ENCODE data around the gene CSHL1.

Gene CSHL1

GRCh38 chr17:63930951-63931575 is 20.0 kb upstream of the CSHL1 start:
- no peak for TF ChIP-seq CTCF (IDR thresholded peaks at IDR 0.05; ENCODE audit: poor library complexity, severe bottlenecking)
- H3K4me1 ChIP-seq (ENCODE audit: insufficient read depth, poor library complexity, severe bottlenecking), result no peaks in the 10 kb centered on the region
- H3K36me3 ChIP-seq (ENCODE audit: low read depth), result no peaks in the 10 kb centered on the region
- H3K9me3 ChIP-seq (ENCODE audit: severe bottlenecking), result no peaks in the 10 kb centered on the region
- ATAC-seq (ENCODE audit: low read depth) (peak; percentile 37; the same call in 1 of the 3 replicates), DNase-seq (ENCODE audit: low spot score) (peak; percentile 67)
- no peaks in the 10 kb centered on the region for H3K27me3 ChIP-seq (ENCODE audit: insufficient read depth, poor library complexity, severe bottlenecking)
- no peak overlapping the region for H3K27ac ChIP-seq (ENCODE audit: poor library complexity, severe bottlenecking)
- no peak overlapping the region for H3K4me3 ChIP-seq (ENCODE audit: severe bottlenecking)

DNA sequence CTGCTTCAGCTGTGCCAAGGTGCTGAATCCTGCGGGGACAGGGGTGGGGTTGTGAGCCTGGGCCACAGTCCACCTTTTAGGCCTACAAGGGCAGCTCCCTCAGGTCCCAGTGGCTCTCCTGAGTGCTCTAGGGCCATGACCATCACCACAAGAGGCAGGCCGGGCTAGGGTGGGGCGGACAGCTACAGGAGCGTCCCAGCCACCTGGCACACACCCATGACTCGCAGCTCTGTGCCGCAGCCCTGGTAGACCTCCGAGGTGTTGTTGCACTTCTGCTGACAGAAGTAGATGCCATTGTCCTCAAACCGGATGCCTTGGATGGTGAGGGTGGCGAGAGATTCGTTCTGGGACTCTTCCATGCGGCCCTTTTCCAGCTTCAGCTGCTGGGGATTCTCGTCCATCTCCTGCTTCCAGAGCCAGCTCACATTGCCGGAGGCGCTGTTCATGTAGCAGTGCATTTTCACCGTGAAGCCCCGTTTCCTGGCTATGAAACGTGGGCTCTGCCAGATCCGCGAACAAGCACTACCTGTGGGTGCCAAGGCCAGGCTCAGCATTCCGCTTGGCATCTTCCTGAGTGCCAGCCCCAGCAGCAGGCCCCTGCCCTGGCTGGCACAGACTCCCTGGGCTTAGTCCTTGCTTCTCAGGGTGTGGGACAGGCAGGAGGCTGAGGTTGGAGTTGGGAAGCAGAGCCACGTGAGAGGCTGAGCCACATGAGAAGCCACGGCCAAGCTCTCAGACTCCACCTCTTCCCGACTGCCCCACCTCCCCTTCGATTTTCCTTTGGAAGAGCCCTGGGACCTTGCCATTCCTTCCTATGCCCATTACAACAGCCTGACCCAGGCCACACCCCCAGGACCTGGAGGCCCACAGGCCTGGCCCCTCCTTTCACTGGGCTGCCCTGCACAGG is 19.1 kb upstream of the CSHL1 start:
- TF ChIP-seq CTCF (IDR thresholded peaks at IDR 0.05; ENCODE audit: poor library complexity, severe bottlenecking), result no peak
- Histone ChIP-seq H3K27me3 (ENCODE audit: insufficient read depth, poor library complexity, severe bottlenecking) (no peaks in the 10 kb centered on the region), H3K4me3 (ENCODE audit: severe bottlenecking) (no peak overlapping the region), H3K27ac (ENCODE audit: poor library complexity, severe bottlenecking) (no peak overlapping the region), H3K9me3 (ENCODE audit: severe bottlenecking) (no peaks in the 10 kb centered on the region), H3K36me3 (ENCODE audit: low read depth) (no peaks in the 10 kb centered on the region), H3K4me1 (ENCODE audit: insufficient read depth, poor library complexity, severe bottlenecking) (no peaks in the 10 kb centered on the region)
- ATAC-seq (ENCODE audit: low read depth) (peak; percentile 28; the same call in 2 of the 3 replicates), DNase-seq (ENCODE audit: low spot score) (no peak)

- H3K9me3 ChIP-seq (ENCODE audit: severe bottlenecking), result no peaks in the 10 kb centered on the region
- H3K27ac ChIP-seq (ENCODE audit: poor library complexity, severe bottlenecking), result no peak overlapping the region
- H3K4me3 ChIP-seq (ENCODE audit: severe bottlenecking), result no peak overlapping the region
- no peak for TF ChIP-seq CTCF (IDR thresholded peaks at IDR 0.05; ENCODE audit: poor library complexity, severe bottlenecking)
- no peaks in the 10 kb centered on the region for H3K27me3 ChIP-seq (ENCODE audit: insufficient read depth, poor library complexity, severe bottlenecking)
- ATAC-seq (ENCODE audit: low read depth) (no peak), DNase-seq (ENCODE audit: low spot score) (no peak)
- H3K36me3 ChIP-seq (ENCODE audit: low read depth), result no peaks in the 10 kb centered on the region
- H3K4me1 ChIP-seq (ENCODE audit: insufficient read depth, poor library complexity, severe bottlenecking), result no peaks in the 10 kb centered on the region
Observed at GRCh38 chr17:63928966-63929695, 18.1 kb upstream of the CSHL1 start.

DNA sequence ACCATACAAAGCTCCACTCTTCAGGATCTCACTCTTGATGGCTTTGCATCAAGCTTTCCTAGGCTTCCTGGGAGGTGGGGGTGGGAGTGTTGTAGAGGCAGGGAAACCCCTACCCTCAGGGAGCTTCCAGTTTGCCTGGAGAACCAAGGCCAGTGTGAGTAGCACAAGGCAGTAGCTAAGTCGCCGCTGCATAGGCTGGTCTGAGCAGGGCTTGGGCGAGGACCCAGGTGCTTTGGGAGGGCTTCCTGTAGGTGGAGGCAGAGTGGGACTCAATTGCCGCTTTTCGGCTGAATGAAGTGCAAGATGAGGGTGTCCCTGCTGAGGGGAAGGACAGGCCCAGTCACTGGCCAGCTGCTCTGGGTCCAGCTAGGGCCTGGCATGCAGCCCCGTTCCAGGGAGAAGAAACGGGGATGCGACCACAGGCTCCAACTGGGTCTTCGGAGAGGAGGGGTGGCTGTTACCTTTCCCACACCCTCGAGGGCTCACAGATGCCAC is 17.2 kb upstream of the CSHL1 start:
- DNase-seq (ENCODE audit: low spot score) (no peak), ATAC-seq (ENCODE audit: low read depth) (no peak)
- no peak overlapping the region for H3K27ac ChIP-seq (ENCODE audit: poor library complexity, severe bottlenecking)
- H3K4me1 ChIP-seq (ENCODE audit: insufficient read depth, poor library complexity, severe bottlenecking), result no peaks in the 10 kb centered on the region
- H3K27me3 ChIP-seq (ENCODE audit: insufficient read depth, poor library complexity, severe bottlenecking), result no peaks in the 10 kb centered on the region
- TF ChIP-seq CTCF (IDR thresholded peaks at IDR 0.05; ENCODE audit: poor library complexity, severe bottlenecking), result no peak
- H3K36me3 ChIP-seq (ENCODE audit: low read depth), result no peaks in the 10 kb centered on the region
- H3K9me3 ChIP-seq (ENCODE audit: severe bottlenecking), result no peaks in the 10 kb centered on the region
- no peak overlapping the region for H3K4me3 ChIP-seq (ENCODE audit: severe bottlenecking)
